Measurements from ENCODE around the gene TNFAIP8L3.
A peak's percentile ranks its signal among the peaks of the same experiment; 100 is the strongest.

TNFAIP8L3 gene

GRCh38 chr15:51051776-51052175 is 42.9 kb downstream of the TNFAIP8L3 start:
- Histone ChIP-seq H3K23ac (ENCODE audit: low read depth, low read length, poor library complexity) (no peak overlapping the region), H4K91ac (ENCODE audit: low read depth, low read length, poor library complexity) (no peak overlapping the region), H3K4me1 (ENCODE audit: control insufficient read depth in 2 of 2, insufficient read depth in 1 of 2, low read depth in 1 of 2, low read length in 2 of 2) (peaks cover 0 to 1% of the 10 kb centered on the region in 2 donors), H2BK120ac (ENCODE audit: low read depth, low read length) (no peak overlapping the region), H3K4me2 (ENCODE audit: insufficient read depth, low read length, poor library complexity, severe bottlenecking) (no peak overlapping the region), H3K4ac (ENCODE audit: low read length) (no peak overlapping the region), H3K4me3 (ENCODE audit: low read length in 2 of 2) (no peak overlapping the region), H3K79me1 (ENCODE audit: low read depth, low read length) (no peaks in the 10 kb centered on the region), H2AK5ac (ENCODE audit: low read depth, low read length) (no peak overlapping the region), H3K18ac (ENCODE audit: low read length) (peak overlapping the region; percentile 42), H2BK5ac (ENCODE audit: low read length) (no peak overlapping the region), H3K14ac (ENCODE audit: low read length) (no peak overlapping the region), H2BK15ac (ENCODE audit: low read length) (no peak overlapping the region), H3K9ac (ENCODE audit: low read depth, low read length, poor library complexity) (no peak overlapping the region), H2BK12ac (ENCODE audit: low read length) (no peak overlapping the region), H3K27me3 (ENCODE audit: control insufficient read depth in 3 of 3, insufficient read depth in 3 of 3, low read depth in 1 of 3, low read length in 3 of 3) (peaks cover 0 to 3% (median 0%) of the 10 kb centered on the region in 3 experiments), H3K36me3 (replicated peaks in 1 of 2; ENCODE audit: control insufficient read depth in 2 of 2, insufficient read depth in 2 of 2, low read length in 2 of 2) (no peaks in the 10 kb centered on the region), H2AFZ (ENCODE audit: low read length) (no peak overlapping the region), H3K27ac (replicated peaks; ENCODE audit: low read length) (no peak overlapping the region), H4K8ac (ENCODE audit: low read depth, low read length) (no peak overlapping the region), H3K9me3 (replicated peaks in 1 of 2; ENCODE audit: control insufficient read depth in 2 of 2, insufficient read depth in 1 of 2, low read depth in 1 of 2, low read length in 2 of 2) (no peaks in the 10 kb centered on the region)
- no CpG with 5 or more reads among the region's 3 CpGs for WGBS, 2 donors (ENCODE audit: extremely low coverage in 2 of 2, insufficient read length in 2 of 2, insufficient replicate concordance in 1 of 2)
- no peak for DNase-seq (ENCODE audit: low spot score)

GRCh38 chr15:51049081-51049480 is 45.6 kb downstream of the TNFAIP8L3 start:
- Histone ChIP-seq H3K4me1 (ENCODE audit: control insufficient read depth in 2 of 2, insufficient read depth in 1 of 2, low read depth in 1 of 2, low read length in 2 of 2) (peaks cover 0 to 1% of the 10 kb centered on the region in 2 donors), H3K23ac (ENCODE audit: low read depth, low read length, poor library complexity) (no peak overlapping the region), H3K4me2 (ENCODE audit: insufficient read depth, low read length, poor library complexity, severe bottlenecking) (no peak overlapping the region), H4K8ac (ENCODE audit: low read depth, low read length) (no peak overlapping the region), H2BK15ac (ENCODE audit: low read length) (no peak overlapping the region), H3K36me3 (replicated peaks in 1 of 2; ENCODE audit: control insufficient read depth in 2 of 2, insufficient read depth in 2 of 2, low read length in 2 of 2) (no peaks in the 10 kb centered on the region), H4K91ac (ENCODE audit: low read depth, low read length, poor library complexity) (no peak overlapping the region), H2BK120ac (ENCODE audit: low read depth, low read length) (no peak overlapping the region), H3K9me3 (replicated peaks in 1 of 2; ENCODE audit: control insufficient read depth in 2 of 2, insufficient read depth in 1 of 2, low read depth in 1 of 2, low read length in 2 of 2) (no peaks in the 10 kb centered on the region), H2BK12ac (ENCODE audit: low read length) (no peak overlapping the region), H3K14ac (ENCODE audit: low read length) (no peak overlapping the region), H2AK5ac (ENCODE audit: low read depth, low read length) (no peak overlapping the region), H3K79me1 (ENCODE audit: low read depth, low read length) (no peaks in the 10 kb centered on the region), H2BK5ac (ENCODE audit: low read length) (no peak overlapping the region), H2AFZ (ENCODE audit: low read length) (no peak overlapping the region), H3K4me3 (ENCODE audit: low read length in 2 of 2) (no peak overlapping the region), H3K9ac (ENCODE audit: low read depth, low read length, poor library complexity) (no peak overlapping the region), H3K18ac (ENCODE audit: low read length) (no peak overlapping the region), H3K27ac (replicated peaks; ENCODE audit: low read length) (no peak overlapping the region), H3K27me3 (ENCODE audit: control insufficient read depth in 3 of 3, insufficient read depth in 3 of 3, low read depth in 1 of 3, low read length in 3 of 3) (peaks cover 0 to 3% (median 0%) of the 10 kb centered on the region in 3 experiments), H3K4ac (ENCODE audit: low read length) (no peak overlapping the region)
- no CpG with 5 or more reads among the region's 2 CpGs for WGBS, 2 donors (ENCODE audit: extremely low coverage in 2 of 2, insufficient read length in 2 of 2, insufficient replicate concordance in 1 of 2)
- DNase-seq (ENCODE audit: low spot score) = no peak

- no peak overlapping the region for H2AK5ac ChIP-seq (ENCODE audit: low read depth, low read length)
- H2BK5ac ChIP-seq (ENCODE audit: low read length) = no peak overlapping the region
- peaks cover 0 to 3% (median 0%) of the 10 kb centered on the region in 3 experiments for H3K27me3 ChIP-seq (ENCODE audit: control insufficient read depth in 3 of 3, insufficient read depth in 3 of 3, low read depth in 1 of 3, low read length in 3 of 3)
- no peak overlapping the region for H2BK12ac ChIP-seq (ENCODE audit: low read length)
- no peak overlapping the region for H4K91ac ChIP-seq (ENCODE audit: low read depth, low read length, poor library complexity)
- no peak overlapping the region for H2BK15ac ChIP-seq (ENCODE audit: low read length)
- H3K14ac ChIP-seq (ENCODE audit: low read length) = no peak overlapping the region
- no peak overlapping the region for H3K27ac ChIP-seq (replicated peaks; ENCODE audit: low read length)
- no peak overlapping the region for H3K4ac ChIP-seq (ENCODE audit: low read length)
- H3K9ac ChIP-seq (ENCODE audit: low read depth, low read length, poor library complexity) = no peak overlapping the region
- no peak overlapping the region for H3K18ac ChIP-seq (ENCODE audit: low read length)
- no peak overlapping the region for H3K4me3 ChIP-seq (ENCODE audit: low read length in 2 of 2)
- H2BK120ac ChIP-seq (ENCODE audit: low read depth, low read length) = no peak overlapping the region
- DNase-seq (ENCODE audit: low spot score) = no peak
- no peaks in the 10 kb centered on the region for H3K79me1 ChIP-seq (ENCODE audit: low read depth, low read length)
- H4K8ac ChIP-seq (ENCODE audit: low read depth, low read length) = no peak overlapping the region
- no peak overlapping the region for H2AFZ ChIP-seq (ENCODE audit: low read length)
- no peaks in the 10 kb centered on the region for H3K9me3 ChIP-seq (replicated peaks in 1 of 2; ENCODE audit: control insufficient read depth in 2 of 2, insufficient read depth in 1 of 2, low read depth in 1 of 2, low read length in 2 of 2)
- no peak overlapping the region for H3K4me2 ChIP-seq (ENCODE audit: insufficient read depth, low read length, poor library complexity, severe bottlenecking)
- no peak overlapping the region for H3K23ac ChIP-seq (ENCODE audit: low read depth, low read length, poor library complexity)
- no peaks in the 10 kb centered on the region for H3K36me3 ChIP-seq (replicated peaks in 1 of 2; ENCODE audit: control insufficient read depth in 2 of 2, insufficient read depth in 2 of 2, low read length in 2 of 2)
- peaks cover 0 to 1% of the 10 kb centered on the region in 2 donors for H3K4me1 ChIP-seq (ENCODE audit: control insufficient read depth in 2 of 2, insufficient read depth in 1 of 2, low read depth in 1 of 2, low read length in 2 of 2)
These were observed 46.4 kb downstream of the TNFAIP8L3 start for GRCh38 chr15:51048308-51048707.

DNA sequence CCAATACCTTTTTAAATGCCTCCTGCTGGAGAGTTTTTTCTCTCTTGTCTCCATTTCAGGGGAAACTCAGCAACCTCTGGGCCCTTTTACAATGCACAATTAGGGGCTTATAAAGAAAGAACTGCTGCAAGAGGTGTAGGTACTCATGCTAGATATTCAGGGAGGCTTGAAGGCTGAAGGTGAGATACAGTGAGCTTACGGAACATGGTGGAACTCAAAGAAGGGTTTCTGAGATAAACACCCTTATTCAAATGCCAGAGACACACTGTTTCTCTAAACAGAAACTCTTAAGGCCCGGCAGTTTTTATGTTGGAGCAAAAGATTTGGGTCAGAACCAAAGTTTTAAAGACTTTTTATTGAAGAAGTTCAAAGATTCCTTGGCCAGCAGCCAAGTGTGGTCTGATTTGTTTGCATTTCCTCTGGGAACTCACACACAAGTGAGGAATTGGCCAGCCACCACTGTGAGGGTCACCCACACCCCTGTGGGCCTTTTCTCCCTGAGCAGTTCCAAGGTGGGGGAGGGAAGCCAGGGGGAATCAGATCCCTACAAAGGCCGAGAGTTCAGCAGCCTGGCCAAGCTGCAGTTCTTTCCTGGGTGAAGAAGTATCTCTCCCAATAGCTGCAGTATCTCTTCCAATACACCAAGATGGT is 47.8 kb downstream of the TNFAIP8L3 start:
- DNase-seq (ENCODE audit: low spot score) = no peak
- Histone ChIP-seq H3K27ac (replicated peaks; ENCODE audit: low read length) (no peak overlapping the region), H3K4me3 (ENCODE audit: low read length in 2 of 2) (no peak overlapping the region), H2AFZ (ENCODE audit: low read length) (no peak overlapping the region), H2BK120ac (ENCODE audit: low read depth, low read length) (no peak overlapping the region), H2AK5ac (ENCODE audit: low read depth, low read length) (no peak overlapping the region), H3K27me3 (ENCODE audit: control insufficient read depth in 3 of 3, insufficient read depth in 3 of 3, low read depth in 1 of 3, low read length in 3 of 3) (peaks cover 0 to 3% (median 0%) of the 10 kb centered on the region in 3 experiments), H2BK15ac (ENCODE audit: low read length) (no peak overlapping the region), H4K91ac (ENCODE audit: low read depth, low read length, poor library complexity) (no peak overlapping the region), H3K14ac (ENCODE audit: low read length) (no peak overlapping the region), H2BK12ac (ENCODE audit: low read length) (no peak overlapping the region), H3K36me3 (replicated peaks in 1 of 2; ENCODE audit: control insufficient read depth in 2 of 2, insufficient read depth in 2 of 2, low read length in 2 of 2) (no peaks in the 10 kb centered on the region), H3K9ac (ENCODE audit: low read depth, low read length, poor library complexity) (no peak overlapping the region), H3K79me1 (ENCODE audit: low read depth, low read length) (no peaks in the 10 kb centered on the region), H2BK5ac (ENCODE audit: low read length) (no peak overlapping the region), H3K18ac (ENCODE audit: low read length) (no peak overlapping the region), H3K9me3 (replicated peaks in 1 of 2; ENCODE audit: control insufficient read depth in 2 of 2, insufficient read depth in 1 of 2, low read depth in 1 of 2, low read length in 2 of 2) (no peaks in the 10 kb centered on the region), H4K8ac (ENCODE audit: low read depth, low read length) (no peak overlapping the region), H3K4me1 (ENCODE audit: control insufficient read depth in 2 of 2, insufficient read depth in 1 of 2, low read depth in 1 of 2, low read length in 2 of 2) (peaks cover 0 to 1% of the 10 kb centered on the region in 2 donors), H3K23ac (ENCODE audit: low read depth, low read length, poor library complexity) (no peak overlapping the region), H3K4me2 (ENCODE audit: insufficient read depth, low read length, poor library complexity, severe bottlenecking) (no peak overlapping the region), H3K4ac (ENCODE audit: low read length) (no peak overlapping the region)
- WGBS, 2 donors (ENCODE audit: extremely low coverage in 2 of 2, insufficient read length in 2 of 2, insufficient replicate concordance in 1 of 2) = no CpG with 5 or more reads among the region's 3 CpGs

Measured in neuronal stem cell (in vitro differentiated cells).